B cell (primary cell): Measurements from ENCODE around the gene NAXE. TPM values are rescaled to one million over a fixed set of nuclear protein-coding genes. Genes with fewer than 3 reads are reported as not detected.

ENCODE experiments used
- ATAC-seq: fragments of 200-7000 bp; cut with Tn5 transposase; one replicate; pipeline ENCODE4 v1.10.0; 2021; ENCODE audit warnings: low read depth, mild to moderate bottlenecking, moderate number of reproducible peaks, moderate library complexity
- CTCF ChIA-PET: fragments of 350-600 bp; sonication (Branson Sonifier 250); formaldehyde crosslinking; loops from one replicate; lab custom pipeline; 2021; ENCODE audit warnings: antibody characterized with exemption, inconsistent platforms; lab: Charles Lee
- POLR2A ChIA-PET: fragments of 350-600 bp; sonication (Branson Sonifier 250); formaldehyde crosslinking; loops from one replicate; lab custom pipeline; 2021; ENCODE audit warnings: antibody characterized with exemption; lab: Charles Lee
- DNase-seq: peaks from one replicate; pipeline ENCODE4 v3.0.0; 2013
- H2AFZ ChIP-seq: 2 replicates; pipeline ENCODE4 v1.6.1; 2012; ENCODE audit warnings: mild to moderate bottlenecking, low read depth, low read length; ENCODE audit not compliant: insufficient read depth, poor library complexity, severe bottlenecking
- H3K27ac ChIP-seq, 2 donors: 1 replicate in 1 of 2; 2 replicates in 1 of 2; pipeline ENCODE4 v1.5.1; 2012 to 2013; ENCODE audit warnings: low read length in 2 of 2, mild to moderate bottlenecking in 2 of 2, moderate library complexity in 1 of 2
- H3K27me3 ChIP-seq, 4 experiments: fragments of 200-600 bp in 1 of 4; sonication (generic) in 1 of 4; replicated peaks in 1 of 4; 1 replicate in 2 of 4; 2 replicates in 2 of 4; pipeline versions ENCODE4 v1.6.1 to v1.7.0; 2013 to 2016; ENCODE audit warnings: low read length in 3 of 4, mild to moderate bottlenecking in 2 of 4, mixed read lengths in 1 of 4, moderate library complexity in 1 of 4; ENCODE audit not compliant: insufficient read depth in 4 of 4, control insufficient read depth in 3 of 4; ENCODE audit errors: control extremely low read depth in 1 of 4
- H3K36me3 ChIP-seq, 2 experiments: replicated peaks in 1 of 2; 1 replicate in 1 of 2; 2 replicates in 1 of 2; pipeline versions ENCODE4 v1.6.1 to v1.7.1; 2013; ENCODE audit warnings: low read length in 1 of 2; ENCODE audit not compliant: insufficient read depth in 2 of 2, control insufficient read depth in 1 of 2; ENCODE audit errors: control extremely low read depth in 1 of 2, extremely low read depth in 1 of 2
- H3K4me1 ChIP-seq, 2 donors: fragments of 200-600 bp in 1 of 2; sonication (generic) in 1 of 2; 1 replicate in 1 of 2; 2 replicates in 1 of 2; pipeline versions ENCODE4 v1.5.1 to v1.6.1; 2013 to 2017; ENCODE audit warnings: low read length in 2 of 2; ENCODE audit not compliant: control insufficient read depth in 2 of 2, insufficient read depth in 2 of 2
- H3K4me2 ChIP-seq: replicated peaks from 2 replicates; pipeline ENCODE3; 2012; ENCODE audit warnings: mild to moderate bottlenecking, low read depth, low read length; ENCODE audit not compliant: poor library complexity, severe bottlenecking
- H3K4me3 ChIP-seq, 5 experiments: fragments of 200-600 bp in 1 of 5; sonication (generic) in 1 of 5; 1 replicate in 3 of 5; 2 replicates in 2 of 5; pipeline versions ENCODE4 v1.5.1 to v1.7.0; 2011 to 2016; ENCODE audit warnings: low read length in 4 of 5, mild to moderate bottlenecking in 4 of 5, low read depth in 2 of 5, control low read depth in 1 of 5, moderate library complexity in 1 of 5; ENCODE audit not compliant: insufficient read depth in 1 of 5; ENCODE audit errors: control extremely low read depth in 1 of 5, extremely low read depth in 1 of 5
- H3K79me2 ChIP-seq: fragments of 200-600 bp; sonication (generic); one replicate; pipeline ENCODE4 v1.6.0; 2016; ENCODE audit warnings: low read length; ENCODE audit not compliant: control insufficient read depth, insufficient read depth
- H3K9ac ChIP-seq: fragments of 200-600 bp; sonication (generic); 2 replicates; pipeline ENCODE4 v1.6.1; 2017; ENCODE audit warnings: mild to moderate bottlenecking, low read length, moderate library complexity
- H3K9me3 ChIP-seq, 3 donors: one replicate each; pipeline versions ENCODE4 v1.6.1 to v1.7.1; 2013; ENCODE audit warnings: low read length in 2 of 3; ENCODE audit not compliant: control insufficient read depth in 2 of 3, insufficient read depth in 1 of 3; ENCODE audit errors: control extremely low read depth in 1 of 3
- H4K20me1 ChIP-seq: 2 replicates; pipeline ENCODE4 v1.6.0; 2012; ENCODE audit warnings: mild to moderate bottlenecking, low read length; ENCODE audit not compliant: insufficient read depth, control insufficient read depth, poor library complexity, severe bottlenecking
- H3K27ac Mint-ChIP-seq: one replicate; pipeline ENCODE4 v1.8.0; 2021; ENCODE audit warnings: mixed read lengths
- H3K27me3 Mint-ChIP-seq: one replicate; pipeline ENCODE4 v1.8.0; 2021; ENCODE audit warnings: mixed read lengths
- H3K4me1 Mint-ChIP-seq: one replicate; pipeline ENCODE4 v1.8.0; 2021; ENCODE audit warnings: mixed read lengths
- H3K4me3 Mint-ChIP-seq: one replicate; pipeline ENCODE4 v1.8.0; 2021; ENCODE audit warnings: mixed read lengths
- H3K9me3 Mint-ChIP-seq: one replicate; pipeline ENCODE4 v1.8.0; 2022; ENCODE audit warnings: mixed read lengths; ENCODE audit not compliant: insufficient read depth
- EZH2 ChIP-seq: IDR thresholded peaks from 2 replicates; pipeline ENCODE4 v1.6.1; 2012; ENCODE audit warnings: borderline replicate concordance, low read depth, mild to moderate bottlenecking, moderate library complexity, low read length; ENCODE audit not compliant: insufficient read depth, poor library complexity, severe bottlenecking
- WGBS: methylation state at CpG from one replicate; pipeline ENCODE4 v1.1.5; 2013; ENCODE audit warnings: missing lambda C conversion rate; ENCODE audit not compliant: insufficient coverage; 5-methylcytosine and 5-hydroxymethylcytosine counted together
- intact Hi-C: fragments of 100-400 bp; cut with micrococcal nuclease; formaldehyde crosslinking; loops from one replicate; pipeline ENCODE4 v1.10.0; 2022
- polyA plus RNA-seq: library from polyadenylated mRNA; depleted of rRNA; stranded (reverse); fragments of >200 nt; gene quantifications from 2 replicates; pipeline ENCODE4 v1.2.3, GENCODE V29; 2012
- total RNA-seq, 2 donors: library from RNA; stranded (reverse); fragments of 120-200 nt in 1 of 2; gene quantifications; 1 replicate in 1 of 2; 2 replicates in 1 of 2; pipeline versions ENCODE4 v1.2.3 to v1.2.4, GENCODE V29; 2013 to 2022
- TF ChIP-seq, protein P1 (sequence below): fragments of 200-600 bp; IDR thresholded peaks from one replicate; pipeline ENCODE4 v1.8.0; 2022; ENCODE audit warnings: antibody characterized with exemption, mild to moderate bottlenecking

NAXE gene
- total and polyA plus RNA-seq, 2 donors (not counting 1 experiment from before 2014, with no cell fraction given), result 42.8 to 59.7 TPM

GRCh38 chr1:156549390-156549789 is 42.2 kb upstream of the NAXE start:
- WGBS, result 79% methylated on average over 2 of the region's 2 CpGs
- Histone ChIP-seq H3K4me3 (no peak overlapping the region), H2AFZ (no peak overlapping the region), H3K27me3 (no peaks in the 10 kb centered on the region), H3K79me2 (no peaks in the 10 kb centered on the region), H3K9me3 (no peaks in the 10 kb centered on the region), H3K4me1 (peaks cover 38 to 40% of the 10 kb centered on the region in 2 donors), H3K4me2 (no peak overlapping the region), H3K9ac (no peak overlapping the region), H3K36me3 (no peaks in the 10 kb centered on the region), H3K27ac (no peak overlapping the region), H4K20me1 (no peaks in the 10 kb centered on the region)
- ATAC-seq (no peak), DNase-seq (no peak)
- H3K4me3 Mint-ChIP-seq, result no peak overlapping the region
- intact Hi-C loops, result no loop called here
- H3K27me3 Mint-ChIP-seq, result no peaks in the 10 kb centered on the region
- CTCF ChIA-PET, result interaction anchor here (1.7 to 2.3 kb wide), 2 partner anchors 8 to 68 kb away, joined by 4 to 11 read pairs; no protein-coding TSS in a partner anchor
- TF ChIP-seq, protein P1, sequence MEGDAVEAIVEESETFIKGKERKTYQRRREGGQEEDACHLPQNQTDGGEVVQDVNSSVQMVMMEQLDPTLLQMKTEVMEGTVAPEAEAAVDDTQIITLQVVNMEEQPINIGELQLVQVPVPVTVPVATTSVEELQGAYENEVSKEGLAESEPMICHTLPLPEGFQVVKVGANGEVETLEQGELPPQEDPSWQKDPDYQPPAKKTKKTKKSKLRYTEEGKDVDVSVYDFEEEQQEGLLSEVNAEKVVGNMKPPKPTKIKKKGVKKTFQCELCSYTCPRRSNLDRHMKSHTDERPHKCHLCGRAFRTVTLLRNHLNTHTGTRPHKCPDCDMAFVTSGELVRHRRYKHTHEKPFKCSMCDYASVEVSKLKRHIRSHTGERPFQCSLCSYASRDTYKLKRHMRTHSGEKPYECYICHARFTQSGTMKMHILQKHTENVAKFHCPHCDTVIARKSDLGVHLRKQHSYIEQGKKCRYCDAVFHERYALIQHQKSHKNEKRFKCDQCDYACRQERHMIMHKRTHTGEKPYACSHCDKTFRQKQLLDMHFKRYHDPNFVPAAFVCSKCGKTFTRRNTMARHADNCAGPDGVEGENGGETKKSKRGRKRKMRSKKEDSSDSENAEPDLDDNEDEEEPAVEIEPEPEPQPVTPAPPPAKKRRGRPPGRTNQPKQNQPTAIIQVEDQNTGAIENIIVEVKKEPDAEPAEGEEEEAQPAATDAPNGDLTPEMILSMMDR, result no peak
- TF ChIP-seq EZH2, result no peak
- H3K4me1 Mint-ChIP-seq, result peaks cover 39% of the 10 kb centered on the region
- no peak overlapping the region for H3K27ac Mint-ChIP-seq
- POLR2A ChIA-PET, result interaction anchor here (0.6 kb wide), 1 partner anchor 44 kb away, joined by 6 read pairs; no protein-coding TSS in a partner anchor
- H3K9me3 Mint-ChIP-seq, result no peaks in the 10 kb centered on the region

DNA sequence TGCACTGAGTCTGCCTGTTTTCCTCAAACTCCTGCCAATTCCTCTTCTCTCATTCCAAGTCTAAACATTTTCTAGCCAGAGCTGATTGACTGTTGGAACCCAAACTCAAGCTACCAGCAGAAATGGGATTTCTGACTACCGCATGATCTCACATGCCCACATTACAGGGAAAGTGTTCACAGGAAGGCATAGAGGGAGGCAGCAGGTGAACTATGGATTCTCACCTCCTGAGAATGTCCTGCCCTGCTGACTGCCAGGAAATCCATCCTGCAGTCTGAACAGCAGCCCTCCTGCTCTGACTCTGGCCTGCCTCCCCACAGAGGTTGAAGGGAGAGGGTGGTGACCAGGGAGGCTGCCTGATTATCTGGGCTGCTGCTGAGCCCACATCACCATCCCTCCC is 41.7 kb upstream of the NAXE start:
- ATAC-seq, result no peak
- no peaks in the 10 kb centered on the region for H4K20me1 ChIP-seq
- no peaks in the 10 kb centered on the region for H3K9me3 Mint-ChIP-seq
- no peak overlapping the region for H3K9ac ChIP-seq
- DNase-seq, result no peak
- H3K4me1 ChIP-seq, result peaks cover 43 to 44% of the 10 kb centered on the region in 2 donors
- no CpG with 5 or more reads among the region's 1 CpG for WGBS
- ChIA-PET POLR2A (interaction anchor here (0.6 kb wide), 1 partner anchor 44 kb away, joined by 6 read pairs; no protein-coding TSS in a partner anchor), CTCF (interaction anchor here (1.7 to 2.3 kb wide), 2 partner anchors 8 to 68 kb away, joined by 4 to 11 read pairs; no protein-coding TSS in a partner anchor)
- no peak overlapping the region for H3K4me3 ChIP-seq
- no peaks in the 10 kb centered on the region for H3K36me3 ChIP-seq
- TF ChIP-seq EZH2, result no peak
- TF ChIP-seq, protein P1, result no peak
- no peak overlapping the region for H3K4me2 ChIP-seq
- H3K27ac Mint-ChIP-seq, result no peak overlapping the region
- H3K27me3 ChIP-seq, result no peaks in the 10 kb centered on the region
- H3K27ac ChIP-seq, result no peak overlapping the region
- H3K9me3 ChIP-seq, result no peaks in the 10 kb centered on the region
- no peaks in the 10 kb centered on the region for H3K27me3 Mint-ChIP-seq
- no peak overlapping the region for H3K4me3 Mint-ChIP-seq
- H3K4me1 Mint-ChIP-seq, result peaks cover 41% of the 10 kb centered on the region
- intact Hi-C loops, result no loop called here
- no peaks in the 10 kb centered on the region for H3K79me2 ChIP-seq
- H2AFZ ChIP-seq, result no peak overlapping the region
